ENCODE results near the gene MBOAT2.
"Not testable (repeated sequence)": the region's sequence is repeated elsewhere in the genome, so short reads cannot be mapped to it uniquely, and the experiment has no call there.

MBOAT2 gene

DNA sequence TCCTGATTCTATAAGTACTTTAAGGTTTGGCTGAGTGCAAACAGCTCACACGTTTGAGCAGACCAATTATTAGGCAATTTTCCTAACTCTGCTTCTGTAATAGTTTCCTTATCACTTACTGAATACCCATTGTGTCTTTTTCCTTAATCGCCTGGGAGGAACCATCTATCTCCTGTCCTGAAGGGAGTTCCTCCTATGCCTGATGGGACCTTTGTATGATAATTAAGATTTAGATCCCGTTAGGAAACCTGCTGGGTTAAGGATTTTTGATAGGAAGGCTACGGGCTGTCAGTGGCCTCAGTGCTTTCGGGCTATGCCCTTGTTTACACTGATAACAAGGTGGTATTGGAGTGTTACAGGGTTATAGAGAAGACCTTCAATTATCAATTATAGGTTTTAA lies 106.8 kb downstream of the MBOAT2 start:
- not testable (repeated sequence) for H3K14ac ChIP-seq (ENCODE audit: low read length); H3K9ac ChIP-seq (ENCODE audit: low read length); DNase-seq; H3K4ac ChIP-seq (ENCODE audit: low read depth, low read length); H4K91ac ChIP-seq (ENCODE audit: low read depth, low read length); H3K27me3 ChIP-seq (ENCODE audit: insufficient read depth, low read length); H3K27ac ChIP-seq (ENCODE audit: low read depth, low read length); H4K12ac ChIP-seq (ENCODE audit: low read depth, low read length); H2BK120ac ChIP-seq (ENCODE audit: insufficient read depth, low read length, poor library complexity); H3K79me2 ChIP-seq (ENCODE audit: control insufficient read depth, insufficient read depth, low read length, poor library complexity); H2BK5ac ChIP-seq (ENCODE audit: low read depth, low read length, poor library complexity); H2BK12ac ChIP-seq (ENCODE audit: low read length); H3K4me3 ChIP-seq (ENCODE audit: low read depth, low read length); H4K8ac ChIP-seq (ENCODE audit: low read depth, low read length); H3K9me3 ChIP-seq (ENCODE audit: insufficient read depth, low read depth, low read length); H3K18ac ChIP-seq (ENCODE audit: low read length); H3K23ac ChIP-seq (ENCODE audit: low read length); H2AFZ ChIP-seq (ENCODE audit: insufficient read depth, low read length, poor library complexity); H3K79me1 ChIP-seq (ENCODE audit: low read length); H2AK5ac ChIP-seq (ENCODE audit: low read length); H3K36me3 ChIP-seq (ENCODE audit: control insufficient read depth in 1 of 2, insufficient read depth in 2 of 2, low read length in 2 of 2); H3K4me1 ChIP-seq (ENCODE audit: control insufficient read depth in 1 of 2, insufficient read depth in 2 of 2, low read length in 2 of 2); H3K4me2 ChIP-seq (ENCODE audit: low read length)
- no CpG with 5 or more reads among the region's 5 CpGs for WGBS (ENCODE audit: extremely low coverage, insufficient coverage, insufficient read length)

DNA sequence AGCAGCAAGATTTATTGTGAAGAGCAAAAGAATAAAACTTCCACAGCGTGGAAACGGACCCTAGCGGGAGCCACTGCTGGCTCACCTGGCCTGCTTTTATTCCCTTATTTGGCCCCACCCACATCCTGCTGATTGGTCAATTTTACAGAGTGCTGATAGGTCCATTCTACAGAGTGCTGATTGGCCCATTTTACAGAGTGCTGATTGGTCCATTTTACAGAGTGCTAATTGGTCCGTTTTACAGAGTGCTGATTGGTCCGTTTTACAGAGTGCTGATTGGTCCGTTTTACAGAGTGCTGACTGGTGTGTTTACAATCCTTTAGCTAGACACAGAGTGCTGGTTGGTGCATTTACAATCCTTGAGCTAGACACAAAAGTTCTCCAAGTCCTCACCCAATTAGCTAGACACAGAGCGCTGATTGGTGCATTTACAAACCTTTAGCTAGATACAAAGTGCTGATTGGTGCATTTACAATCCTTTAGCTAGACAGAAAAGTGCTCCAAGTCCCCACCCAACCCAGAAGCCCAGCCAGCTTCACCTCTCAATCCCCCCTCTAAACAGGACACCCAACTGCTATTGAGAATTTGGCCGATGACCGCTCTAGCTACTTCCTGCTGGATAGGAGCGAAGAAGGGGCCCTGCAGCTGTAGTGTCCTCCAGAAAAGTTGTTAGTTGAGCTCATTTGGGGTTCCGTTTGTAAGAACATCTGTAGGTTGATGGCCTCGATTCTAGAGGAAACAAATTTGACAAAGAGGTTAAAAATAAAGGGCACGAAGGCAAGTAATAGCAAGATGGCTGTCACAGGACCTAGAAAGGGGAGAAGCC lies 108.2 kb downstream of the MBOAT2 start:
- not testable (repeated sequence) for H3K4ac ChIP-seq (ENCODE audit: low read depth, low read length); H3K4me3 ChIP-seq (ENCODE audit: low read depth, low read length); H2AFZ ChIP-seq (ENCODE audit: insufficient read depth, low read length, poor library complexity); H3K23ac ChIP-seq (ENCODE audit: low read length); H3K36me3 ChIP-seq (ENCODE audit: control insufficient read depth in 1 of 2, insufficient read depth in 2 of 2, low read length in 2 of 2); H4K91ac ChIP-seq (ENCODE audit: low read depth, low read length); H3K18ac ChIP-seq (ENCODE audit: low read length); H3K79me1 ChIP-seq (ENCODE audit: low read length); H4K12ac ChIP-seq (ENCODE audit: low read depth, low read length); H3K14ac ChIP-seq (ENCODE audit: low read length); H3K9ac ChIP-seq (ENCODE audit: low read length); H2BK5ac ChIP-seq (ENCODE audit: low read depth, low read length, poor library complexity); H2AK5ac ChIP-seq (ENCODE audit: low read length); H3K79me2 ChIP-seq (ENCODE audit: control insufficient read depth, insufficient read depth, low read length, poor library complexity); DNase-seq; H3K27ac ChIP-seq (ENCODE audit: low read depth, low read length); H3K4me1 ChIP-seq (ENCODE audit: control insufficient read depth in 1 of 2, insufficient read depth in 2 of 2, low read length in 2 of 2); H3K4me2 ChIP-seq (ENCODE audit: low read length); H2BK120ac ChIP-seq (ENCODE audit: insufficient read depth, low read length, poor library complexity); H2BK12ac ChIP-seq (ENCODE audit: low read length); H3K9me3 ChIP-seq (ENCODE audit: insufficient read depth, low read depth, low read length); H3K27me3 ChIP-seq (ENCODE audit: insufficient read depth, low read length); H4K8ac ChIP-seq (ENCODE audit: low read depth, low read length)
- WGBS (ENCODE audit: extremely low coverage, insufficient coverage, insufficient read length) = no CpG with 5 or more reads among the region's 13 CpGs

DNA sequence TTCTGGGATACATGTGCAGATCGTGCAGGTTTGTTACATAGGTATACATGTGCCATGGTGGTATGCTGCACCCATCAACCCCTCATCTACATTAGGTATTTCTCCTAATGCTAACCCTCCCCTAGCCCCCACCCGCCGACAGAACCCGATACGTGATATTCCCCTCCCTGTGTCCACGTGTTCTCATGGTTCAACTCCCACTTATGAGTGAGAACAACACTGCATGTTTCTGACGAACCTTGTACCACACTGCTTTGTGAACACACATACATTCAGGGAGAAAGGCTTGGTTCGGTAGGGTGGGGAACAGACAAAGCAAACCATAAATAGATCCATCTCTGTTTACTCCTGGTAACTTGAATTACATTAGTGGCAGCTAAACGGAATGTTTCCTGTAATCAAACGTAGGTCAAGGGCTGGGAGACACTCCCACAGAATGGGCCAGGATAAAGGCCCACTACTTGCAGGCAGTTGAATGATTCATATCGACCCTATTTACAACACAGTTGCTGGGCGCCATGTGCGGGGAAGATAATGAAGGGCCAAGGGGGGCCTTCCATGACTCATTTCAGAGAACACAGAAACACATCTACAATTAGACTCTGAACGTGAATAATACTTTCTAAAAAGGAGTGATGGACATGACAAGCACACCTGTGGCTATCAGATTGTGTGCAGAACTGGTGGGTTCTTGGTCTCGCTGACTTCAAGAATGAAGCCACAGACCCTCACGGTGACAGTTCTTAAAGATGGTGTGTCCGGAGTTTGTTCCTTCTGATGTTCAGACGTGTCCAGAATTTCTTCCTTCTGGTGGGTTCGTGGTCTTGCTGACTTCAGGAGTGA lies 109.3 kb downstream of the MBOAT2 start:
- no peak overlapping the region for H3K4me3 ChIP-seq (ENCODE audit: low read depth, low read length)
- no peak overlapping the region for H4K12ac ChIP-seq (ENCODE audit: low read depth, low read length)
- no peak overlapping the region for H3K4ac ChIP-seq (ENCODE audit: low read depth, low read length)
- H3K23ac ChIP-seq (ENCODE audit: low read length) = no peak overlapping the region
- H3K14ac ChIP-seq (ENCODE audit: low read length) = no peak overlapping the region
- no peaks in the 10 kb centered on the region for H3K79me2 ChIP-seq (ENCODE audit: control insufficient read depth, insufficient read depth, low read length, poor library complexity)
- no peak overlapping the region for H3K27ac ChIP-seq (ENCODE audit: low read depth, low read length)
- DNase-seq = no peak
- H2AFZ ChIP-seq (ENCODE audit: insufficient read depth, low read length, poor library complexity) = no peak overlapping the region
- no peaks in the 10 kb centered on the region for H3K9me3 ChIP-seq (ENCODE audit: insufficient read depth, low read depth, low read length)
- H2BK120ac ChIP-seq (ENCODE audit: insufficient read depth, low read length, poor library complexity) = no peak overlapping the region
- no peaks in the 10 kb centered on the region for H3K4me1 ChIP-seq (ENCODE audit: control insufficient read depth in 1 of 2, insufficient read depth in 2 of 2, low read length in 2 of 2)
- no peak overlapping the region for H4K91ac ChIP-seq (ENCODE audit: low read depth, low read length)
- no peak overlapping the region for H2BK5ac ChIP-seq (ENCODE audit: low read depth, low read length, poor library complexity)
- no peak overlapping the region for H2BK12ac ChIP-seq (ENCODE audit: low read length)
- no peak overlapping the region for H3K9ac ChIP-seq (ENCODE audit: low read length)
- H3K18ac ChIP-seq (ENCODE audit: low read length) = no peak overlapping the region
- no peak overlapping the region for H4K8ac ChIP-seq (ENCODE audit: low read depth, low read length)
- H3K36me3 ChIP-seq (ENCODE audit: control insufficient read depth in 1 of 2, insufficient read depth in 2 of 2, low read length in 2 of 2) = peaks cover 3% of the 10 kb centered on the region in 2 experiments
- H3K27me3 ChIP-seq (ENCODE audit: insufficient read depth, low read length) = no peaks in the 10 kb centered on the region
- WGBS (ENCODE audit: extremely low coverage, insufficient coverage, insufficient read length) = no CpG with 5 or more reads among the region's 19 CpGs
- H3K79me1 ChIP-seq (ENCODE audit: low read length) = no peaks in the 10 kb centered on the region
- H2AK5ac ChIP-seq (ENCODE audit: low read length) = no peak overlapping the region
- no peak overlapping the region for H3K4me2 ChIP-seq (ENCODE audit: low read length)

DNA sequence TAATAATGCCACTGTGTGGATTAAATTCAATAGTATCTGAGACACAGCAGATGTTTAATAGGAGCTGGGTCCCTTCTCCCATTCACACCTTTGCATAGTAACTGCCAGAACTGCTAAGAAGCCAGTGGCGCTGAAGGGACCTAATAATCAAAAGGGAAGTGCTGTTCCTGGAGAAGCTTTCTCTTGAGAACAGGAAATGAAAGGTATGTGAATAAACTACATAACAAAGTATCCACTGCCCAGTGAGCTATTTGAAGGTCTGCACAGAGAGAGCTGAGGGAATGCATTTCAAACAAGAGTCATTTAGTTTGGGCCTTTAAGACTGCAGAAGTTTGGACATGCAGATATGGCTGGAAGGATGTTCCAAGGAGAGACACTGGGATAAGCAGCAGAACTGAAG lies 110.0 kb downstream of the MBOAT2 start:
- Histone ChIP-seq H4K91ac (ENCODE audit: low read depth, low read length) (no peak overlapping the region), H3K9ac (ENCODE audit: low read length) (no peak overlapping the region), H3K27ac (ENCODE audit: low read depth, low read length) (no peak overlapping the region), H2BK120ac (ENCODE audit: insufficient read depth, low read length, poor library complexity) (no peak overlapping the region), H2AFZ (ENCODE audit: insufficient read depth, low read length, poor library complexity) (no peak overlapping the region), H3K79me2 (ENCODE audit: control insufficient read depth, insufficient read depth, low read length, poor library complexity) (no peaks in the 10 kb centered on the region), H2BK12ac (ENCODE audit: low read length) (no peak overlapping the region), H3K4me3 (ENCODE audit: low read depth, low read length) (no peak overlapping the region), H3K14ac (ENCODE audit: low read length) (no peak overlapping the region), H3K4ac (ENCODE audit: low read depth, low read length) (no peak overlapping the region), H4K12ac (ENCODE audit: low read depth, low read length) (no peak overlapping the region), H3K27me3 (ENCODE audit: insufficient read depth, low read length) (no peaks in the 10 kb centered on the region), H3K36me3 (ENCODE audit: control insufficient read depth in 1 of 2, insufficient read depth in 2 of 2, low read length in 2 of 2) (peaks cover 3% of the 10 kb centered on the region in 2 experiments), H3K4me1 (ENCODE audit: control insufficient read depth in 1 of 2, insufficient read depth in 2 of 2, low read length in 2 of 2) (no peaks in the 10 kb centered on the region), H3K79me1 (ENCODE audit: low read length) (no peaks in the 10 kb centered on the region), H4K8ac (ENCODE audit: low read depth, low read length) (no peak overlapping the region), H3K23ac (ENCODE audit: low read length) (no peak overlapping the region), H3K4me2 (ENCODE audit: low read length) (no peak overlapping the region), H2AK5ac (ENCODE audit: low read length) (no peak overlapping the region), H3K9me3 (ENCODE audit: insufficient read depth, low read depth, low read length) (no peaks in the 10 kb centered on the region), H3K18ac (ENCODE audit: low read length) (no peak overlapping the region), H2BK5ac (ENCODE audit: low read depth, low read length, poor library complexity) (no peak overlapping the region)
- no CpG with 5 or more reads among the region's 1 CpG for WGBS (ENCODE audit: extremely low coverage, insufficient coverage, insufficient read length)
- DNase-seq = no peak
